DND-41 (cell line): ENCODE results near the gene CFLAR.

Experiments
- CTCF ChIP-seq: IDR thresholded peaks from 2 replicates; pipeline ENCODE4 v1.5.1; 2012; ENCODE audit warnings: borderline replicate concordance, low read length, moderate library complexity, mild to moderate bottlenecking; ENCODE audit not compliant: poor library complexity, severe bottlenecking; ENCODE audit errors: extremely low read depth
- EZH2 ChIP-seq: IDR thresholded peaks from 3 replicates; pipeline ENCODE4 v1.6.1; 2012; ENCODE audit warnings: borderline replicate concordance, low read depth, mild to moderate bottlenecking, moderate library complexity, low read length, inconsistent platforms; ENCODE audit not compliant: severe bottlenecking

GRCh38 chr2:201185863-201186262 is 69.9 kb downstream of the CFLAR start:
- TF ChIP-seq CTCF (no peak), EZH2 (no peak)
